ENCODE measurements around the gene FBXO41.
"Not testable (repeated sequence)": the region's sequence is repeated elsewhere in the genome, so short reads cannot be mapped to it uniquely, and the experiment has no call there.

Gene FBXO41

DNA sequence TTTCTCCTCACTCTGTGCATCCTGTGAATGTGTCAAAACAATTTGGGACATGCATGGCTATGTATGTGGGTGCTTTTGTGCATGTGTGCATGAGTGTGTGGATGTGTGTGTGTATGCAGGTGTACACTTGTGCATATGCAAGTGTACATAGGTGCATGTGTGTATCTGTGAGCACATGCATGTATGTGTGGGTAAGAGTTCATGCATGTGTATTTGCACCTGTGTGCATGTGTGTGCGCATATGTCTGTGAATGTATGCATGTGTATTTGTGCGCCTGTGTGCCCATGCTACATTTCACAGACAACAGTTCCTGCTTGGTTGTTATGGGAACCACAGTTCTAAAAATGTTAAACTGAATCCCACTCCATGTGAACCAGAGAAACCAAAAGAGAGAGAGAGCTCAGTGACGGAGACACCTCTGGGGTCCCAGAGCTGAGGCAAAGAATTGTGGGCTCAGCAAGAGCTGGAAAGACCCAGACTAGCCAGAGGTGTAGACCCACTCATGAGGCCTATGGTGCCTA lies 1.9 kb upstream of the FBXO41 start:
- no peak for DNase-seq (ENCODE audit: low read depth in 2 of 2)

DNA sequence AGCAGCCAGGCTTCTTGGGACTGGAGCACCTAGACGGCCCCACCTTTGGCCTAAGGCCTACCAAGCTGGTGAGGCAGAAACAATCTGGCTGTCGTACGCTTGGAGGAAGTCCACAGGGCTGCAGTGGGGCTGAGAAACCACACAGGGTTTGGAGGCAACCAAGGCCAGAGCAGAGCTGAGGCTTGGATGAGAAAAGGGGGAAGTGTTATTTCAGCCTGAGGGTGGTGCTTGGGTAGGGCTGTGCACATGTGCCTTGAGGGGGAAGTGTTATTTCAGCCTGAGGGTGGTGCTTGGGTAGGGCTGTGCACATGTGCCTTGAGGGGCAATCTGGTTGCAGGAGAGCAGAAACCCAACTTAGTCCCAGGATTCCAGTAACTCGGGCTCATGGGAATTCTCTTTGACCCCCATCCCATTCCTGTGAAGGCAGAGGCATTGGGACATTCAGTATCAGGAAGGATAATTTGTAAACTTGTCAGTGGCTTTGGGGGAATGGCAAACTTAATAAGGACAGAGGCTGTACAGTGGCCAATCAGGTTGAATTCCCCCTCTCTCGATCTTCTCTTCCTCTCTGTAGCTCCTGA lies 971 bp upstream of the FBXO41 start:
- no peak for DNase-seq (ENCODE audit: low read depth in 2 of 2)

GRCh38 chr2:73283545-73284295 lies 558 bp downstream of the FBXO41 start:
- no peak for DNase-seq (ENCODE audit: low read depth in 2 of 2)

- DNase-seq (ENCODE audit: low read depth in 2 of 2), result no peak
These were observed 1.2 kb downstream of the FBXO41 start for GRCh38 chr2:73282924-73283544.

- DNase-seq (ENCODE audit: low read depth in 2 of 2), result no peak
These were observed 3.0 kb downstream of the FBXO41 start for GRCh38 chr2:73281244-73281643.

GRCh38 chr2:73279852-73280251 lies 4.4 kb downstream of the FBXO41 start:
- no peak for DNase-seq (ENCODE audit: low read depth in 2 of 2)

- no peak for DNase-seq (ENCODE audit: low read depth in 2 of 2)
These were observed 12.0 kb downstream of the FBXO41 start for GRCh38 chr2:73272270-73272669.

DNA sequence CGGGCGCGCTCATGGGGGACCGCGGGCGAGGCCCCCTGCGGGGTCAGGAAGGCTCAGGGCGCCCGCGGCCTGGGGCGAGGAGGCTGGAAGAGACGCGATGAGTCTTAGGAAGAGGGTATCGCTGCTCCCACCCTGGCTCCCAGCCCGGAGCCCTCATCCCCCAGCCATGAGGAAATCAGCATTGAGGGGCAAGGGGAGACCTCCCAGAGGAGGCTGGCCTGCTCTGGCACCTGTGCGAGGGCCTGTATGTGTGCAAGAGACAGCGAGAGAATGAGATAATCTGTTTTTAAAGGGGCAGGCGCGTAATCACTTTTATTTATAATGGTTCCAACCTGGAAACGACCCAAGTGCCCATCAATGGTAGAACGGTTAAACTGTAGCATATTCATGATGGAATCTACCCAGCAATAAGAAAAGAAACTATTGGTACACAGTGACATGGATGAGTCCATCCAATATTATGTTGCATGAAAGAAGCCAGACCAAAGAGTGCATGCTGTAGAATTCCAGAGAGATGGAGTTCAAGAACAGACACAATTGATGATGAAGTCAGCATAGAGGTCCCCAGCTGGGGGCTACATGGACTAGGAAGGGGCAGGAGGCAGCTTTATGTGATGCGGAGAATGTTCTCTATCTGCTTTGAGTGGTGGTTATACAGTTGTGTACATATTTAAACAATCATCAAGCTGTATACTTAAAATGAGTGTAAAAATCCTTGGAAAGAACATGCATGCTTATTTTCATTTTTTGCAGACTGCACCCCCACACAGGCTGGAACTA lies 14.4 kb downstream of the FBXO41 start:
- no peak for DNase-seq (ENCODE audit: low read depth in 2 of 2)

- DNase-seq (ENCODE audit: low read depth in 2 of 2), result no peak
These were observed 15.2 kb downstream of the FBXO41 start for GRCh38 chr2:73268830-73269685.

DNA sequence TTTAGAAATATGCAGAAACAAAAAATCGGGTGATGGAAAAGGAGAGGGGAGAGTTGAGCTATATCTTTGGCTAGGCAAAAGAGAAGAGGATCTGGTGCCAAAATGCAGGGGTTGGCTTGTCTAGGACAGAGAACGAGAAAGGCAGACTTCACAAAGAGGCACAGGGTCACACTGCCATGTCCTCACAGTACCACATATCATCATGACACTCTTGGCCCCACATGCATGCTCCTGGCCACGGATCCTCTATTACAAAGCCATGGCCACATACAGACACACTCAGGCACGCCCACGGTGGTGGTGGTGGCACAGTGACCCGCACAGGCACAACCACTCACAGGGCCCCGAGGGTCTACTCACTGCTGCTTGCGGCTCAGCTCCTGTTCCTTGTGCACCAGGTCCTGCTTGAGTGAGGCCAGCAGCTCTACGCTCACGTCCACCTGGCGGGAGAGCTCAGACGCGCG lies 15.9 kb downstream of the FBXO41 start:
- DNase-seq (ENCODE audit: low read depth in 2 of 2), result no peak

GRCh38 chr2:73267008-73267407 lies 17.3 kb downstream of the FBXO41 start:
- DNase-seq (ENCODE audit: low read depth in 2 of 2), result no peak

- DNase-seq (ENCODE audit: low read depth in 2 of 2), result no peak
These were observed 18.0 kb downstream of the FBXO41 start for GRCh38 chr2:73266061-73266901.

GRCh38 chr2:73265298-73266060 lies 18.8 kb downstream of the FBXO41 start:
- DNase-seq (ENCODE audit: low read depth in 2 of 2), result no peak

- DNase-seq (ENCODE audit: low read depth in 2 of 2), result no peak
These were observed 19.5 kb downstream of the FBXO41 start for GRCh38 chr2:73264783-73265182.

DNA sequence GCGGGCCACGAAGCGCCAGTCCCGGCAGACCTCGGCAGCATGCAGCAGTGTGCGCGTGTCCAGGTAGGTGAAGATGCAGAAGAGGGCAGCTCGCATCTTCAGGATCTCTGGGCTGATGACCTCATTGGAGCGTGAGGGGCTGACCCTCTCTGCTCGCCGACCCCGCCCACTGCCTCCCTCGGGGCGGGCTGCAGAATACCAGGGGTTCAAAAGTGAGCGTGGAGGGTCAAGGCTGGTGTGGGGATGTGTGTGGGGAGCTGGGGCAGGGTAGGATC lies 20.0 kb downstream of the FBXO41 start:
- DNase-seq (ENCODE audit: low read depth in 2 of 2), result no peak

DNA sequence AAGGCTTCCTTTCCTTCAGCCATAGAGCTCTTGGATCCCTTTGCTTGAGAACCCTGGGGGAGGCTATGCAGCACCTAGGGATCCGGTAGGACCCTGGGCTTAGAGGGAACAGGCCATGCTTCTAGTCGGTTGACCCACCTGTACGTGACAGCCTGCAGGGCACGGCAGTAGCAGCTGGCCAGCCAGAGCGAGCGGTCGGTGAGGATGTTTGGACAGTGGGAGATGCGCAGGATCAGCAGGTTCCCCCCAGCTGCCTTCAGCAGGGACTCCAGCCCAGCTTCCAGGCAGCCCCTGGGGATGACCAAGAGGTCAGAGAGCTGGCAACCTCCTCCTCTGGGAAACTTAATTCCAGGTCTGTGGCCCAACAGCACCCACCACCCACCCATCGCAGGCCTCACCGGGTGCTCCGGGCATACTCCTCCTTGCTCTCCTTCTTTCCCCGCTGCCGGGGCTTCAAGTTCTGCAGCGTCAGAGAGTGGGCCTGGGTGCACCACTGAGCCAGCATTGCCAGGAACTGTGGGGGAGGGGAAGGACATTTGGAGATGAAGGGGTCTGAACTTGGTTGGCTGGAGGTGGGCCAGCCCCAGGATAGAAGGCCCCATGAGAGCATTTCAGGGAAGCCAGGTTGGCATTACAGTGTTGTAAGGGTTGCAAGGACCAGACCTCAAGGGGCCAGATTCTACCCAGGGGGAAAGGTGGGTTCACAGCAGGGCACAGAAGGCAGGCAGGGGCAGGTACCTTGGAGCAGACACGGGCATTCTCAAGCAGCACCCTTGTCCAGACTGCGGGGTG lies 20.5 kb downstream of the FBXO41 start:
- no peak for DNase-seq (ENCODE audit: low read depth in 2 of 2)

- not testable (repeated sequence) for DNase-seq (ENCODE audit: low read depth in 2 of 2)
These were observed 21.4 kb downstream of the FBXO41 start for GRCh38 chr2:73262691-73263429.

DNA sequence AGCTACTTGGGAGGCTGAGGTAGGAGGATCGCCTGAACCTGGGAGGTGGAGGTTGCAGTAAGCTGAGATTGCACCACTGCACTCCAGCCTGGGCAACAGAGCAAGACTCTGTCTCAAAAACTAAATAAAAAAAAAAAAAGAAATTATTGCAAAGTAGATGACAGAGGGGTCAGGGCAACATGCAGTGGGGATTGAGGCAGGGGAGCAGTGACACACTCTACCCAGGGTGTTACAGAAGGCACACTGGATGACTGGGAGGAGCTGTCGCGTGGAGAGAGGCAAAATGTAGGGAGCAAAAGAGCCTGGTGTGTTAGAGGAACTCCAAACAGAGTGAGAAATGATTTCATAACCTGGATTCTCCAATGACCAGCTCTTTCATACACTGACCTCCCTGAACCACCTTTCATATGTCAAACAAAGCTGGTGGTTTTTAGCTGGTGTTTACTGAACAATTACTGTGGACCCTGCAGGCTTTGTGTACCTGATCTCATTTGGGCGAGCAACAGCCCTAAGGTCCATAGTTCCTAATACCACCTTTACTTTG lies 22.1 kb downstream of the FBXO41 start:
- DNase-seq (ENCODE audit: low read depth in 2 of 2), result no peak
